KBM-7 (cell line): ENCODE measurements around the gene CCS.
"Not testable (repeated sequence)": the region's sequence is repeated elsewhere in the genome, so short reads cannot be mapped to it uniquely, and the experiment has no call there.

Experiments
- DNase-seq: peaks from one replicate; pipeline ENCODE4 v3.0.0-alpha.2; 2015
- in situ Hi-C: fragments of 300-500 bp; cut with MboI; formaldehyde crosslinking; loops from 2 replicates; pipeline ENCODE4 v1.14.3; 2020; ENCODE audit warnings: low sequenced_read_pairs, low pct_unique_long_range_greater_than_20kb, mixed read lengths

CCS gene

GRCh38 chr11:66616379-66617154, 23.6 kb downstream of the CCS start, which contains the start of gene RBM14:
TSS of gene RBM14 (plus strand) at chr11:66616630. CDS start at chr11:66616721, 91 bp downstream.
- in situ Hi-C loops = no loop called here
- peak; percentile 98 for DNase-seq

- DNase-seq = peak; percentile 84
- in situ Hi-C loops = no loop called here
These were observed 24.3 kb downstream of the CCS start for GRCh38 chr11:66617155-66617834.

GRCh38 chr11:66619080-66619554, 26.1 kb downstream of the CCS start:
- DNase-seq = peak; percentile 88
- in situ Hi-C loops = no loop called here

- in situ Hi-C loops = no loop called here
- no peak for DNase-seq
These were observed 31.5 kb downstream of the CCS start for GRCh38 chr11:66624450-66624849.

- no peak for DNase-seq
- in situ Hi-C loops = no loop called here
These were observed 32.2 kb downstream of the CCS start for GRCh38 chr11:66625041-66625751.

GRCh38 chr11:66625752-66626149, 32.8 kb downstream of the CCS start:
- in situ Hi-C loops = no loop called here
- DNase-seq = no peak

GRCh38 chr11:66626382-66626781, 33.4 kb downstream of the CCS start:
- no peak for DNase-seq
- in situ Hi-C loops = no loop called here

- DNase-seq = no peak
- in situ Hi-C loops = no loop called here
These were observed 33.9 kb downstream of the CCS start for GRCh38 chr11:66626926-66627325.

- in situ Hi-C loops = no loop called here
- no peak for DNase-seq
These were observed 35.1 kb downstream of the CCS start for GRCh38 chr11:66628061-66628603.

- no peak for DNase-seq
- in situ Hi-C loops = no loop called here
These were observed 36.4 kb downstream of the CCS start for GRCh38 chr11:66629356-66629755.

- in situ Hi-C loops = no loop called here
- DNase-seq = no peak
These were observed 38.9 kb downstream of the CCS start for GRCh38 chr11:66631883-66632282.

- in situ Hi-C loops = no loop called here
- DNase-seq = no peak
These were observed 40.0 kb downstream of the CCS start for GRCh38 chr11:66632952-66633351.

- no peak for DNase-seq
- in situ Hi-C loops = no loop called here
These were observed 43.4 kb downstream of the CCS start for GRCh38 chr11:66636411-66636810.

GRCh38 chr11:66637557-66638176, 44.7 kb downstream of the CCS start:
- DNase-seq = no peak
- in situ Hi-C loops = no loop called here

GRCh38 chr11:66638177-66639065, 45.4 kb downstream of the CCS start, which contains the start of gene RBM4:
TSS of gene RBM4 (plus strand) at chr11:66638703. CDS start at chr11:66639712, 1,009 bp downstream.
- in situ Hi-C loops = no loop called here
- DNase-seq = peak; percentile 99

GRCh38 chr11:66639066-66639813, 46.3 kb downstream of the CCS start:
- in situ Hi-C loops = no loop called here
- DNase-seq = peak; percentile 51

- in situ Hi-C loops, DNase-seq: not testable (repeated sequence)
These were observed 46.9 kb downstream of the CCS start for GRCh38 chr11:66639814-66640340.
